A549 (cell line): ENCODE data around the gene YTHDC2.

Source experiments
- BHLHE40 ChIP-seq: IDR thresholded peaks from 2 replicates; pipeline ENCODE4 v1.6.1; 2012; ENCODE audit warnings: low read depth, low read length, inconsistent platforms
- CBX2 ChIP-seq: fragments of 200-600 bp; sonication (generic); IDR thresholded peaks from 2 replicates; pipeline ENCODE4 v1.6.1; 2016; ENCODE audit warnings: low read depth, mild to moderate bottlenecking, borderline replicate concordance
- CHD2 ChIP-seq: fragments of 150-350 bp; IDR thresholded peaks from 2 replicates; pipeline ENCODE4 v1.6.1; 2014; ENCODE audit warnings: low read length; ENCODE audit not compliant: partially characterized antibody
- CHD4 ChIP-seq: fragments of 200-600 bp; sonication (generic); IDR thresholded peaks from 2 replicates; pipeline ENCODE4 v1.6.1; 2016; ENCODE audit warnings: antibody characterized with exemption, mild to moderate bottlenecking, borderline replicate concordance
- CTCF ChIP-seq: fragments of >200 bp; sonication (Bioruptor Twin); formaldehyde crosslinking; IDR thresholded peaks from 3 replicates; pipeline ENCODE4 v1.5.1; 2016
- EHF ChIP-seq: fragments of 250-450 bp; sonication (Bioruptor Pico); IDR thresholded peaks from 2 replicates; pipeline ENCODE4 v1.5.0; 2020; ENCODE audit warnings: mild to moderate bottlenecking
- EP300 ChIP-seq, 2 experiments: fragments of >200 bp; sonication (Bioruptor Twin); formaldehyde crosslinking; IDR thresholded peaks; 2 replicates in 1 of 2; 3 replicates in 1 of 2; pipeline ENCODE4 v1.6.1; 2016 to 2017
- JUN ChIP-seq, 2 experiments: fragments of >200 bp; sonication (Bioruptor Twin); formaldehyde crosslinking; IDR thresholded peaks; 2 replicates in 1 of 2; 3 replicates in 1 of 2; pipeline ENCODE4 v1.6.1; 2016 to 2017
- JUNB ChIP-seq: fragments of >200 bp; sonication (Bioruptor Twin); formaldehyde crosslinking; IDR thresholded peaks from 2 replicates; pipeline ENCODE4 v1.6.1; 2016
- MAZ ChIP-seq: fragments of 150-350 bp; IDR thresholded peaks from 2 replicates; pipeline ENCODE4 v1.6.1; 2014; ENCODE audit warnings: antibody characterized with exemption, low read depth, low read length, borderline replicate concordance
- NFE2L2 ChIP-seq: fragments of 150-350 bp; conservative IDR thresholded peaks from 2 replicates; pipeline ENCODE4 v1.6.1; 2014; ENCODE audit warnings: low read length
- POLR2A ChIP-seq: IDR thresholded peaks from 2 replicates; pipeline ENCODE4 v1.6.1; 2012; ENCODE audit warnings: mild to moderate bottlenecking, low read length
- TP53 ChIP-seq: fragments of 250-450 bp; sonication (Bioruptor Pico); IDR thresholded peaks from 2 replicates; pipeline ENCODE4 v1.5.0; 2021; ENCODE audit warnings: mild to moderate bottlenecking, moderate library complexity
- USF2 ChIP-seq: fragments of 450-650 bp; IDR thresholded peaks from 2 replicates; pipeline ENCODE4 v1.6.1; 2014; ENCODE audit warnings: antibody characterized with exemption

GRCh38 chr5:113578091-113578490 lies 64.6 kb downstream of the YTHDC2 start:
- TF ChIP-seq CTCF (no peak), EHF (CRISPR knock-in tag) (no peak), MAZ (no peak), JUNB (no peak), POLR2A (no peak), CHD4 (no peak), CBX2 (no peak), NFE2L2 (no peak), BHLHE40 (no peak), CHD2 (no peak), TP53 (CRISPR knock-in tag) (no peak), USF2 (no peak), EP300 (IDR thresholded peaks at IDR 0.05) (no peak), JUN (IDR thresholded peaks at IDR 0.05) (no peak)
